ENCODE measurements around the gene KCNH8.

The KCNH8 gene

DNA sequence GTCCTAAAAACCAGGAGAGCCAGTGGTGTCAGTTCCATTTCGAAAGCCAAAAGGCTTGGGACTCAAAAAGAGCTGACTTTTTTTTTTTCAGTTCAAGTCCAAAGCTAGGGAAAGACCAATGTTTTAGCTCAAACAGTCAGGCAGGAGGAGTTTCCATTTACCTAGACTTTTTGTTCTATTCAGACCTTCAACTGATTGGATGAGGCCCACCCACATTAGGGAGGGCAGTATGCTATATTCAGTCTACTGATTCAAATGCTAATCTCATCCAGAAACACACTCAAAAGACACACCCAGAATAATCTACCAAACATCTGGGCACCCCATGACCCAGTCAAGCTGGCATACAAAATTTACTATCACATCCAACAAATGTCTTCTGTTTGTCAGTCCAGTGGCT, 374.0 kb downstream of the KCNH8 start:
- DNase-seq: no peak

DNA sequence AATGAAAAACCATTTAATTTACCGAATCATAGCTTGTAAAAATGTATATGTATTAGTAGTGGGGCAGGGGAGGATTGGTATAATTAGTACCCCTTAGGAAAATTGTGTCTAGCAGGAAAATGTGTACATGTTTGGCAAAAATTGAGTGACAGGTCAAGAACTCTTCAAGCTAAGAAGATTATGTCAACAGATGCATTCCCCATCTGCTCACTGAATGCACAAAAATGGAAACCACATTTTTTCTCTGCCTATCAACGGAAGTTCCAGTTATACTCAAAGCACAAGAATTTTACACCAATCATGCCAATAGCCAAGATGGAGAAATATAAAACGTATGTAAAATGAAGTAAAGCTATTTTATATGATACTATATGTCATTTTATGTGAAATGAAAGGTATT, 377.8 kb downstream of the KCNH8 start:
- no peak for DNase-seq

DNA sequence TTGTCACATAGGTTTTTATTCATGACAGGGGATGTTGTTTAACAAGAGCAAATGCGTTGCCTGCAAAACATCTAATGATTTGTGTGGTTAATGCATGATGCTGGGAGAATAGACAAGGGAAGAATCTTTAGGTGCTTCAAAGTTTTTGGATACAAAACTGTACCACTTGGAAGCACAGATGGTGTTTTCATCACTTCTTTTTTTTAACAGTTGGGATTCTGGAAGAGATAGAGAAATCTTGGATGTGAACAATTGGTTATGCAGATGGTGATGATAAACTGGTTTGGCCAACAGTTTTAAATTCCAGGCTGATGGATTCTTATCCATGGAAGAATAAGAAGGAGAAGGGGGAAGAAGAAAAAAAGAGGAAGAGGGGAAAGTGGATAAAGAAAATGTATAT, 379.4 kb downstream of the KCNH8 start:
- no peak for DNase-seq

DNA sequence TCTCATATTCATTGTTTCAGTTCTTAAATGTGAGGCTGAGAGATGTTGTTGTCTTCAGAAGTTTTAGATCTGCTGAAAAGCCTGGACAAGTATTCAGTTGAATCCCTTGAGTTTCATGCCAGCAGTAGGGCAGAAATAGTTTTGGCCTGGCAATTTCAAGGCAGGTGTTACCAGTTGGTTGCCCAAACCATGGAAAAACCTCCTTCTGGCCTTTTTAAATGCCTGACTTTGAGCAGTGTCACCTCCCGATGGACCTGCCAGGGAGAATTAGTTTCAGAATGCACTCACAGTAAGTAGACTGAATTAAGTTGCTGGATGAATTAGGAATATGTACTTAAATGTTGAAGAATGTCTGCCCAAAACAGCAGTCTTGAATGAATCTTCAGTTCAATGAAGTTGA, 383.1 kb downstream of the KCNH8 start:
- DNase-seq: no peak

DNA sequence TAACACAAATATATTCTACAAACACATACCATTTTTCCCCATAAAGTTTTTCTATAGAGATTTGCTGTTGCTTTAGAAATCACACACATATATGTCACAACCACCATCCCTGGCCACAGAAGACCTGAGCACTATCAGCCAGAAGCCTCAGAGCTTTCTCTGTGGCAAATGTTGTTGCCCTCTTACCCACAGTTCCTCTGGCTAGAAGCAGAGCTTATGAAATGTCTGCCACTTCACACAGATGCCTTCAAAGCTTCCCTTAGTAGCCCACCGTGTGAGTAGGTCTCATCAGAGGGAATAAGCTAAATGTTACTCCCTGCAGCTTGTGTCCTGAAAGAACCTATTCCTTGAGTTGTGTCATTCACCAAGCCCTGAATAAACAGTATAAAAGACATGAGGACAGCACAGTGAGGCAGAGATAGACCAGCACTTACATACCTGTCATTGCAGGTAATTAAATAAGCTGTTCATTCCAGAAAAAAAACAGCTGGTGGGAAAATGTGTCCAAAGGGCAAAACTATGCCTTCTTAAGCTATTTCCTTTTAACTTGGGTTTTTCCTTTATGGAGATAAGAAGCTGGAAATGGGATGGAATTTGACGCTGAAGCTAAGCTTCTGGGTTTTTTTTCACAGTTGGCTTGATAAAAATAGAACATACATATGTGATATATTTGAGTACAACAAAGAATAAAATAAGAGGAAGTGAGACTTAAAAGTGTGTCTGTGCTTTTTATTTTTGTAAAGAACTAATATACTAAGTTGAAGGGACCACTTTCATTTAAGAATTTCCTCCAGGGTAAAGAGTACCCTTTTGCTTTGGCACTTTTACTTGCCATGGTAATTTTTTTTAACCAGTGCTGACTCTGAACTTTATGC, 391.4 kb downstream of the KCNH8 start:
- no peak for DNase-seq

DNA sequence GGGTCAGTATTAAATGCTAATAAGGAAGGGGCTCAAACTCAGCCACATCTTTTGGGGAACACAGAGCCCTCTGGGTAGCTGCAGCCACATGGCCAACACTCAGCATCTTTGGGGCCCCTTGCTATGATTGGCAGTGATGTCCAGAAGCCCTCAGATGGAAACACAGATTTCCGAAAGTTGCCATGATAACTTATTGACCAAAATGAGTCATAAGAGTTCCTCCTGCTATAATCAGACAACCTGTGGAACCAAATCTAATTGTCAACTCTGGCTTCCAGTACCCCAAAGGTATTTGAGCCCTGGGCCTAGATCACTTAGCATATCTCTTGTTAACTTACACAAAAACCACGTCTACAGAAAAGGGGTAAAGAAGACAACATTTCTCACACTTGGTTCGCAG, 392.2 kb downstream of the KCNH8 start:
- no peak for DNase-seq

DNA sequence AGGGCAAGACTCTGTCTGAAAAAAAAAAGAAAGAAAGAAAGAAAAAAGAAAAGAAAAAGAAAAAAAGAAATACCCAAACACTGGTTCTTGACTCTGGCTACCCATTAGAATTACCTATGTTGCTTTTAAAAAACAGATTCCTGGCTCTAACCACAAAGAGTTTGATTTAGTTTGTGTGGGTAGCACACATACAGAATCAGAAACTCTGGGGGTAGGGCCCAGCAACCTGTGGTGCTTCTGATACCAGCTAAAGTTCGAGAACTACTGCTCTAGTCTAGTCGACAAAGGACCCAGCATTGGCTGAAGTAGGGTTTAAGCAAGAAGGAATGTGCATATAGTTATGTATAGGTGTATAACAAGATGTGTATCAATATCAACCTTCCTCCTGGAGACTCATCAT, 393.0 kb downstream of the KCNH8 start:
- no peak for DNase-seq

DNA sequence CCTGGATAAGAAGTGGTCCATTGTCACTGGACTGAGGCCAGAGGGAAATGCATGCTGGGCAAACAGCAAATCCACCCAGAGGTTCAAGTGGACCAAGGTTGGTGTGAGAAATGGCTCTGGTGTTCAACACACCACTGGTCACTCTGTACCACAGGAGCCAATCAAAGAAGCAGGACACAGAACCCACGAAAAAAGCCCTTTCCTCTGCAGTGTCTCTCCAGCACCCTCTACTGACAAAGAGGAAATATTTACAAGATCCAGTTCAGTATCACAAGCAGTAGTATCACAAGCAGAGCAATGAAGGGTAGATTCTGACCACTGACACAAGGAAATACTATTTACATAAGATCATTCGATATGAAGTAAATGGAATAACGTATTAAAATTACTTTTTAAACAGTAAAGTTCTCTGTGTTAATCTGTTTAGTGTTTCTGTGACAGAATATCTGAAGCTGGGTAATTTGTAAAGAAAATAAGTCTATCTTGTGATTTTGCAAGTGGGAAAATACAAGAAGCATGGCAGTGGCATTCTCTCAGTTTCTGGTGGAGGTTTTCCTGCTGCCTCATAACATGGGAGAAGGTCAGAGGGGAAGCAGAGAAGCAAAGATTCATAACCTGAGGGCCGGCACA, 395.0 kb downstream of the KCNH8 start:
- no peak for DNase-seq

DNA sequence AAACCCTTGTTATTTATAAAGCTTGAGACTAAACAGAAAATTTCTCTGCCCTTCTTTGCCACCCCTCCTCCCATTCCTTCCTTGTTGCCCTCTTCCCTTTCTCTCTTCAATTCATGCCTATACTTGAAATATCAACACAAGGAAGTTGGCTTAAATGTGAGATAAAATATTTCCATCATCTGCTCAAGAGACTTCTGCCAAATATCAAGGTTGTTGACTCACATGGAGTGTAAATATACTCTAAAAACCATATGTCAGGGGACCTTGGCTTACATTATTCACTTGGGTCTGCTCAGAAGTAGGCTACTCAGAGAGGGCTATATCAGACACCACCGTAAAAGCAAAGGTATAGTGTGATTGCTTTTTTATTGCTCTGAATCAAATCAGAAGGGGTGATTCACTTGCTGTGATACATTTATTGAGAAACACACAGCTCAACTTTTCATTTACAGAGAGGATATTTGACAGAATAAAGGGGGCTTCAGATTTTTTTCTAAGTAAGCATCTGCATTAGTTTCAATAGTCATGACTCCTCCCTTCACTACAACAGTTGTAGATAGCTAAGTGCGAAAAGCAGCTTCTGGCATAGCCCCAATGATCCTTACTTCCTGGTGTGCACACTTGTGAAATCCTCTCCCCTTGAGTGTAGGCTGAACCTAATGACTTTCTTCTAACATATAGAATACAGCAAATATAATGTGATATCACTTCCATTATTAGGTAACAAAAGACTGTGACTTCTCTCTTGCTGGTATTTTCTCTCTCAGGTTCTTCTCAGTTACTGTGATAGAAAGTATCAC, 399.6 kb downstream of the KCNH8 start:
- DNase-seq: no peak

DNA sequence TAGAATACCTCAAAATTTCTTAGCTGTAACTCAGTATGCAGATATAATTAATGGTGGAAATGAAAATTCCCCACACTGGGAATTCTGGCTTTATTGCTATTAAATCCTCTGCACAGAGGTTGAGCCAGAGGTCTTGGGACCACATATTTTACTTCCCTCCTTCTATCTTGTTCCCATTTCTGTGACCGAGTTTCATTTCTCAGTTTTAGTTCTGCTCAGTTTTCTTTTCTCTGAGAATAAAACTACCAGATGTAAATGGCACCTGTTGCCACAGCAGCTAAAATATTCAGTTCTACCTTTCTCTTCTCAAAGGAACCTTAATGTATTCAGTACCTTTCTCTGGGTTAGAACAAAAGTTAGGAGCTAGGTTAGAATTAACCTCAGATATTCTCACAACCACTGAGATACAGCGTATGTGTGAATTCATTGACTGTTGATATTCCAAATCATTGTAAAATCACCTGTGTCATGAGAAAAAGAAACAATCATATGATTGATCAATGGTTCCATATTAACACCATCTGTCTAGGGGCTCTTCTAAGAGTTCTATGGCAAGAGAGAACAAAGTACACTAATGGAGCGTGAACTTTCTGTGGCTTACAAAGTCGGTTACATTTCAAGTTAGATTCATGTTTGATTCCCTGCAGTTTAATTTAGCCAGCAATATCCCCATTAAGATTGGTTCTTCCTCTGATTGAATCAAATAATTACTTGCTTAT, 411.6 kb downstream of the KCNH8 start:
- no peak for DNase-seq

DNA sequence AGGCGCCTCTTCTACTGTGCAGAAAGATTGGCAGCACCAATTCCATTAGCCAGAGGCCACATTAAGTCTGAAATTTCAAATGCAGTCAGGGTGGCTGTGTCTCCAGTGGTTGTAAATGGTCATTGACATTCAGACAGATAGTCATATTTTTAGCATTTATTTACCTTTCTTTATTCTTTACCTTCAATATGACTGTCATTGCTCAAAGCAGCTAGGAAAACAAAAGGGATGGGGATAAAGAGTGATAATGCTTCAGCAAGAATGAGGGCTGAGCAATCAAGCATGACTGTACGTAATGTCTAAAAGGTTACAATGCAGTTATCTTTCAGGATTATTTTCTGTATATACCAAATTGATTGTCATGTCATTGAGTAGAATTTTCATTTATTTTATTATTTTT, 425.3 kb downstream of the KCNH8 start:
- no peak for DNase-seq

DNA sequence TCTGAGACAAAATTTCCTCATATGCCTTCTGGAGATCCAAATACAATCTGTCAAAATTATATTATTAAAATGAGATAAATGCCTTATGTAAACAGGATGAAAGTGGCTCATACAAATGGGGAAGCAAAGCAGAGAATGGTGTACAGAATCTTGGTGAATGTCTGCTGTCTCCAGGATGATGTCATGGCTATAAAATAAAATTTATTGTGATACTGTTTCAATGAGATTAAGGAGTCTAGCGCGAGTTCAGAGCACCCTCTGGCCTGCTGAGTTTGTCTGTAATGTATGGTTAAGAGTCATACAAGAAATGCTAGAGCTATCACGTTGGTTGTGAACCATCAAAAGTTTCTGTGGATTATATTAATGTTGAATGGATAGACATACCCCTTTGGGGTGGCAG, 426.0 kb downstream of the KCNH8 start:
- DNase-seq: no peak

DNA sequence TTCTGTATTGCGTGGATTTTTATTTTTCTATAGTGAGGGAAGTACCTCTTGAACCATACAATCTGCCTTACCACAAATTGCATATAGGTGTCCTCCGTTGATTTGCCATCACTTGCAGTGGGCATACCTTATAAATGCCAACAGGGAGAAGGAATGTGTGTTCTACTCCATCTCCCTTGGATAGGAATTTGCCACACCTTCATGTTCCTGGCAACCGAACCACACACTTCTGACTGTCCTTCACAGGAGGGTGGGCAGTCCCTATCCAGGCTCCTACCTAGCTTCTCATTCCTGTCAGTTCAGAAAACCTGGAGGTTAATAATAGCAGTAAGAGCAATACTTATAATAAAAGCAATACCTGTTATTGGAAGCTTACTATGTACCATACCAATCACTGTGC, 428.0 kb downstream of the KCNH8 start:
- no peak for DNase-seq

All from effector CD4-positive, alpha-beta T cell (primary cell).